H1 (cell line): Measurements from ENCODE around the gene XYLB. TPM values are rescaled to one million over a fixed set of nuclear protein-coding genes. Genes with fewer than 3 reads are reported as not detected.

Source experiments
- CHD2 ChIP-seq: IDR thresholded peaks from 2 replicates; pipeline ENCODE4 v1.6.1; 2012; ENCODE audit warnings: low read length, improper control_type of control experiment
- EZH2 ChIP-seq: fragments of 200-600 bp; sonication (generic); IDR thresholded peaks from 2 replicates; pipeline ENCODE4 v1.7.1; 2012; ENCODE audit warnings: low read depth, mild to moderate bottlenecking, moderate library complexity, low read length, inconsistent platforms; ENCODE audit not compliant: severe bottlenecking
- JUND ChIP-seq: IDR thresholded peaks from 2 replicates; pipeline ENCODE4 v1.6.1; 2011; ENCODE audit warnings: mild to moderate bottlenecking, improper control_type of control experiment, low read length
- SIN3A ChIP-seq, 2 experiments: IDR thresholded peaks in 1 of 2; conservative IDR thresholded peaks in 1 of 2; 2 replicates each; pipeline ENCODE4 v1.6.1; 2011 to 2012; ENCODE audit warnings: low read length in 2 of 2, improper control_type of control experiment in 1 of 2, low read depth in 1 of 2, mild to moderate bottlenecking in 1 of 2
- SIX5 ChIP-seq: IDR thresholded peaks from 2 replicates; pipeline ENCODE4 v1.6.1; 2011; ENCODE audit warnings: mild to moderate bottlenecking, low read depth, low read length
- polyA plus RNA-seq, 7 experiments: library from polyadenylated mRNA; depleted of rRNA in 3 of 7; stranded (reverse) in 5 of 7; unstranded in 2 of 7; fragments of >200 nt in 5 of 7; fragments of 200-250 nt in 2 of 7; gene quantifications; 1 replicate in 5 of 7; 2 replicates in 1 of 7; 4 replicates in 1 of 7; pipeline versions ENCODE4 v1.2.1 to v1.2.3, GENCODE V29; 2011 to 2013; ENCODE audit warnings: missing spikeins in 2 of 7, mixed read lengths in 2 of 7
- total RNA-seq: library from RNA; stranded (reverse); fragmentation: NEBNext Ultra II Directional; extraction: Animal tissue kit (Norgen Biotek cat#: 25700); gene quantifications from 2 replicates; pipeline ENCODE4 v1.2.1, GENCODE V29; 2021

XYLB gene
- total and polyA plus RNA-seq, 2 of the 8 experiments (the other 6 are each of a cell fraction or from before 2014, with no cell fraction given), result 1.7 to 5.5 TPM

GRCh38 chr3:38353151-38353550 is 6.6 kb downstream of the XYLB start (continued):
- no peak for TF ChIP-seq JUND
- TF ChIP-seq CHD2, result no peak
- TF ChIP-seq EZH2, result no peak
- TF ChIP-seq SIX5, result no peak
- TF ChIP-seq SIN3A (conservative IDR thresholded peaks at IDR 0.05 in 1 of 2, IDR thresholded peaks at IDR 0.05 in 1 of 2; ENCODE audit: low read depth in 1 of 2, low read length in 2 of 2), result no peak
- TF ChIP-seq, all 59 proteins: peak for 0
